Smooth muscle cell (in vitro differentiated cells): ENCODE data around the gene TRIM3. TPM values are rescaled to one million over a fixed set of nuclear protein-coding genes. Genes with fewer than 3 reads are reported as not detected.

ENCODE experiments used
- DNase-seq: peaks from one replicate; lab custom pipeline; 2025; ENCODE audit not compliant: unreplicated experiment; lab: John Stamatoyannopoulos, UW
- H2AFZ ChIP-seq: fragments of 200-600 bp; sonication (generic); 2 replicates; pipeline ENCODE4 v1.6.0; 2016; ENCODE audit warnings: antibody characterized with exemption, low read depth, mild to moderate bottlenecking
- H3F3A ChIP-seq: fragments of 200-600 bp; sonication (generic); 2 replicates; pipeline ENCODE4 v1.6.0; 2017; ENCODE audit warnings: antibody characterized with exemption, low read depth
- H3K27ac ChIP-seq: fragments of 200-600 bp; sonication (generic); 2 replicates; pipeline ENCODE4 v1.5.1; 2016; ENCODE audit warnings: low read depth, mild to moderate bottlenecking
- H3K27me3 ChIP-seq: fragments of 200-600 bp; sonication (generic); 2 replicates; pipeline ENCODE4 v1.6.1; 2016; ENCODE audit warnings: low read depth, mild to moderate bottlenecking
- H3K36me3 ChIP-seq: fragments of 200-600 bp; sonication (generic); 2 replicates; pipeline ENCODE4 v1.5.1; 2016; ENCODE audit warnings: low read depth
- H3K4me1 ChIP-seq: fragments of 200-600 bp; sonication (generic); 2 replicates; pipeline ENCODE4 v1.5.1; 2016; ENCODE audit warnings: low read depth
- H3K4me2 ChIP-seq: fragments of 200-600 bp; sonication (generic); 2 replicates; pipeline ENCODE4 v1.6.0; 2016; ENCODE audit warnings: mild to moderate bottlenecking
- H3K4me3 ChIP-seq: fragments of 200-600 bp; sonication (generic); 2 replicates; pipeline ENCODE4 v1.5.1; 2016; ENCODE audit warnings: mild to moderate bottlenecking
- H3K79me2 ChIP-seq: fragments of 200-600 bp; sonication (generic); 2 replicates; pipeline ENCODE4 v1.6.0; 2016; ENCODE audit warnings: low read depth, mild to moderate bottlenecking
- H3K9ac ChIP-seq: fragments of 200-600 bp; sonication (generic); 2 replicates; pipeline ENCODE4 v1.6.0; 2016; ENCODE audit warnings: low read depth
- H3K9me3 ChIP-seq: fragments of 200-600 bp; sonication (generic); replicated peaks from 2 replicates; pipeline ENCODE4 v1.5.1; 2016; ENCODE audit warnings: low read depth
- H4K20me1 ChIP-seq: fragments of 200-600 bp; sonication (generic); 2 replicates; pipeline ENCODE4 v1.6.0; 2016; ENCODE audit warnings: low read depth
- WGBS: methylation state at CpG from one replicate; pipeline ENCODE4 v1.1.7; 2016; ENCODE audit warnings: low lambda C conversion rate; 5-methylcytosine and 5-hydroxymethylcytosine counted together
- polyA plus RNA-seq: library from polyadenylated mRNA; unstranded; fragments of >200 nt; fragmentation: Nextera tagmentation; extraction: Ambion mirVana; gene quantifications from 2 replicates; pipeline ENCODE4 v1.2.1, GENCODE V29; 2016
- total RNA-seq: library from RNA; depleted of rRNA; stranded (reverse); fragments of >200 nt; gene quantifications from 2 replicates; pipeline ENCODE4 v1.2.3, GENCODE V29; 2014
- TF ChIP-seq, protein P1 (sequence below): fragments of 200-600 bp; sonication (generic); IDR thresholded peaks from 2 replicates; pipeline ENCODE4 v1.5.1; 2017; ENCODE audit warnings: borderline replicate concordance, mild to moderate bottlenecking, antibody characterized with exemption; ENCODE audit not compliant: insufficient read depth, poor library complexity, severe bottlenecking

TRIM3 gene
- total and polyA plus RNA-seq, 2 experiments from 2014 or later, result 14.0 to 25.5 TPM

DNA sequence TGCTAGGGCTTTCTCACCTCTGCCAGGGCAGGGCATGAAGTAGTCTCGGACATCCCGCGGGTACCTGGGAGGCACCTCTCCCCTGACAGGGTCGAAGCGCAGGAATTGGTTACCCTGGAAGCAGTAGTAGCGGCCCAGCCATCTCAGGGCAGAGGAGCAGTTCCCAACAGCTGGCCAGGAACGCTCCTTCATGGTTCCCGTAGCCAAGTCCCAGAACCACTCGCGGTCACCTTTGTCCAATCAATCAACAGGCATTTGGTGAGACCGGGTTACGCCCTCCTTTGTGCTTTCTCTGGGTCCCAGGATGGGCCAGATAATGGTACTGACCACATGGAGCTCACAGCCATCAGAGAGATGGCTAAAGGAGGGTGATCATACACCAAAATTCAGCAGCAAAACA, 36.3 kb downstream of the TRIM3 start:
- TF ChIP-seq, protein P1, sequence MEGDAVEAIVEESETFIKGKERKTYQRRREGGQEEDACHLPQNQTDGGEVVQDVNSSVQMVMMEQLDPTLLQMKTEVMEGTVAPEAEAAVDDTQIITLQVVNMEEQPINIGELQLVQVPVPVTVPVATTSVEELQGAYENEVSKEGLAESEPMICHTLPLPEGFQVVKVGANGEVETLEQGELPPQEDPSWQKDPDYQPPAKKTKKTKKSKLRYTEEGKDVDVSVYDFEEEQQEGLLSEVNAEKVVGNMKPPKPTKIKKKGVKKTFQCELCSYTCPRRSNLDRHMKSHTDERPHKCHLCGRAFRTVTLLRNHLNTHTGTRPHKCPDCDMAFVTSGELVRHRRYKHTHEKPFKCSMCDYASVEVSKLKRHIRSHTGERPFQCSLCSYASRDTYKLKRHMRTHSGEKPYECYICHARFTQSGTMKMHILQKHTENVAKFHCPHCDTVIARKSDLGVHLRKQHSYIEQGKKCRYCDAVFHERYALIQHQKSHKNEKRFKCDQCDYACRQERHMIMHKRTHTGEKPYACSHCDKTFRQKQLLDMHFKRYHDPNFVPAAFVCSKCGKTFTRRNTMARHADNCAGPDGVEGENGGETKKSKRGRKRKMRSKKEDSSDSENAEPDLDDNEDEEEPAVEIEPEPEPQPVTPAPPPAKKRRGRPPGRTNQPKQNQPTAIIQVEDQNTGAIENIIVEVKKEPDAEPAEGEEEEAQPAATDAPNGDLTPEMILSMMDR, result no peak

DNA sequence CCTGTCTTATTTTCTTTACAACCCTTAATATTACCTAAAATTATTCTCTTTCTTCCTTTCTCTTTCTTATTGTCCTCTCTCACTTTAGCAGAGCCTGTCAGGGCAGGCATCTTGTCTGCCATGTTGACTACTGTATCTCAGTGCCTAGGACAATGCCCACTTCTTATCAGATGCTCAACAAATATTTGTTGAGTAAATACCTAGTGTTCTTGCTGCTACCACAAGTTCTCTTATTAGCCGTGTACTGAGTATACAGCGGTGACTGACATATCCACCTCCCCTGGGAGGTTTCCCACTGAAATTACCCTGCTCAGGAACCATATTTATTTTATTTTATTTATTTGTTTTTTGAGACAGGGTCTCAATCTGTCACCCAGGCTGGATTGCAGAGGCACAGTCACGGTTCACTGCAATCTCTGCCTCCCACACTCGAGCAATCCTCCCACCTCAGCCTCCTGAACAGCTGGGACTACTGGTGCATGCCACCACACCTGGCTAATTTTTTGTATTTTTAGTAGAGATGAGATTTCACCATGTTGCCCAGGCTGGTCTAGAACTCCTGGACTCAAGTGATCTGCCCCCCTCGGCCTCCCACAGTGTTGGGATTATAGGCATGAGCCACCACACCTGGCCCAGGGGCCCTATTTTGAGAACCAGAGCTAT, 39.6 kb downstream of the TRIM3 start:
- Histone ChIP-seq H3K79me2 (no peaks in the 10 kb centered on the region), H4K20me1 (no peaks in the 10 kb centered on the region), H3K27me3 (no peaks in the 10 kb centered on the region), H2AFZ (no peak overlapping the region), H3K4me1 (no peaks in the 10 kb centered on the region), H3F3A (no peaks in the 10 kb centered on the region), H3K9ac (no peak overlapping the region), H3K27ac (no peak overlapping the region), H3K4me2 (no peak overlapping the region), H3K36me3 (no peaks in the 10 kb centered on the region), H3K9me3 (no peaks in the 10 kb centered on the region), H3K4me3 (no peak overlapping the region)
- TF ChIP-seq, protein P1, result no peak
- no peak for DNase-seq
- WGBS, result 93% methylated on average over 5 of the region's 5 CpGs

More for the DNA sequence above, 36.3 kb downstream of the TRIM3 start:
- H3K9me3 ChIP-seq, result no peaks in the 10 kb centered on the region
- WGBS, result 93% methylated on average over 12 of the region's 12 CpGs
- H3K27ac ChIP-seq, result no peak overlapping the region
- H3K79me2 ChIP-seq, result no peaks in the 10 kb centered on the region
- H3K4me2 ChIP-seq, result no peak overlapping the region
- DNase-seq, result no peak
- no peaks in the 10 kb centered on the region for H3K4me1 ChIP-seq
- H3K36me3 ChIP-seq, result no peaks in the 10 kb centered on the region
- no peaks in the 10 kb centered on the region for H4K20me1 ChIP-seq
- no peaks in the 10 kb centered on the region for H3K27me3 ChIP-seq
- H3K9ac ChIP-seq, result no peak overlapping the region
- no peak overlapping the region for H2AFZ ChIP-seq
- no peak overlapping the region for H3K4me3 ChIP-seq
- H3F3A ChIP-seq, result no peaks in the 10 kb centered on the region

DNA sequence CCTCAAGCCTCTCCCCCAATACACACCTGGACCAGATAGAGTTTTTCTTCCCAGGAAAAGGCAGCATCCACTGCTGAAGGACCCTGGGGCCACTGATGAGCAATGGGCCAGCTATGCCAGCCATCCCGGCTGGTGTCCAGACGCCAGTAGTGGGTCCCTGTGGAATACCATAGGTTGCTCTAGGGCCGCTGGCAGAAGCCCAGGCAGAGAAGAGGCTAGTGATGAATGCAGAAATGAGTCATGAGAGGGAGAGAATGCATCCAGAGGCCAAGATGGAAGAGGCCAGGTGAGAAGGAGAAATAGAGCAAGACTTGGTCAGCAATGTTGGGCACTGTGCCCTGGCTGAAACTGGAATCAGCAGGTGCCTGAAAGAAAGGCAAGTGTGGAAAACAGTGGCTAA, 41.9 kb downstream of the TRIM3 start:
- H3K27ac ChIP-seq, result no peak overlapping the region

More for the DNA sequence above, 41.9 kb downstream of the TRIM3 start:
- Histone ChIP-seq H2AFZ (no peak overlapping the region), H3K4me1 (no peaks in the 10 kb centered on the region), H3K4me3 (no peak overlapping the region), H3F3A (no peaks in the 10 kb centered on the region), H3K9ac (no peak overlapping the region), H3K4me2 (no peak overlapping the region), H3K9me3 (no peaks in the 10 kb centered on the region), H3K27me3 (no peaks in the 10 kb centered on the region), H4K20me1 (no peaks in the 10 kb centered on the region), H3K79me2 (no peaks in the 10 kb centered on the region), H3K36me3 (no peaks in the 10 kb centered on the region)
- TF ChIP-seq, protein P1, result no peak
- 54% methylated on average over 3 of the region's 3 CpGs for WGBS
- no peak for DNase-seq
